ENCODE results near the gene TRAPPC12. TPM values are rescaled to one million over a fixed set of nuclear protein-coding genes. Genes with fewer than 3 reads are reported as not detected.
A peak's percentile ranks its signal among the peaks of the same experiment; 100 is the strongest.

The TRAPPC12 gene
- total and polyA plus RNA-seq, 12 donors, result 71.9 to 256 (median 89.6) TPM

DNA sequence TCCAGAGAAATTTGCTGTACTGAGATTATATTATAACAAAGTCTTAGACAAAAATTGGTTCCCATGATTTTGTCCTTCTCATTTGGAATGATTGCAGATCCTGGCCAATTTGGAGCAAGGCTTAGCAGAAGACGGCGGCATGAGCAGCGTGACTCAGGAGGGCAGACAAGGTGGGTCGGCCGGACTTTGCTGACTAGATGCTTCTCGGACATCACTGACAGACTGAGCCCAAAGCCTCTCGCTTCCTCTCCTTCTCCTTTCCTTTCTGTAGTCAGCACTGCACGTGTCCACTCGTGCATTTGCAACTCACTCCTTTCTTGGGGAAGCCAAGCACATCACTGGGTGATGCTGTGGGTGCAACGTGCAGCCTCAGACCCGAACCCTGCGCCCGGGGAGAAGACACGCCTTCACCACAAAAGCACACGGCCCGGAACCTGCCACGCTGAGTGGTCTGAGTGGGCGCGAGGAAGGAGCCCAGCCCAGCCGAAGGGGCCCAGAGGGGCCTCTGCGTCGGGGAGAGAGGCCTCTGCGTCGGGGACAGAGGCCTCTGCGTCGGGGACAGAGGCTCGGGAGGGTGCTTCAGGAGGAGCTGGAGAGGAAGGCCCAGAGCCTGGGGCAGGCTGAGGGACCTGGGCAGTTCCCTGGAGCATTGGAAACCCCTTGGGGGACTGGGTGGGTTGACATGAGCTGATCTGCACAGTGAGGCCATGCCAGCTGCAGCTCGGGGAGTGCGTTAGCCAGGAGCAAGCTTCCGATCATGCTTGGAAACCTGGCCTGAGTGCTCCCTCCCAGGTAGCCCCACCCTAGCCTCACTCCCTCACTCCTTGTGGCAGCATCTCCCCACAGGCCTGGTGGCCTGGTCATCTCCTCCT lies 78.3 kb downstream of the TRAPPC12 start:
- H3K36me3 ChIP-seq, result peaks cover 0 to 84% (median 14%) of the 10 kb centered on the region in 9 donors
- no peaks in the 10 kb centered on the region for H3K9me3 ChIP-seq
- no peak overlapping the region for H3K4me3 ChIP-seq
- TF ChIP-seq, protein P1, sequence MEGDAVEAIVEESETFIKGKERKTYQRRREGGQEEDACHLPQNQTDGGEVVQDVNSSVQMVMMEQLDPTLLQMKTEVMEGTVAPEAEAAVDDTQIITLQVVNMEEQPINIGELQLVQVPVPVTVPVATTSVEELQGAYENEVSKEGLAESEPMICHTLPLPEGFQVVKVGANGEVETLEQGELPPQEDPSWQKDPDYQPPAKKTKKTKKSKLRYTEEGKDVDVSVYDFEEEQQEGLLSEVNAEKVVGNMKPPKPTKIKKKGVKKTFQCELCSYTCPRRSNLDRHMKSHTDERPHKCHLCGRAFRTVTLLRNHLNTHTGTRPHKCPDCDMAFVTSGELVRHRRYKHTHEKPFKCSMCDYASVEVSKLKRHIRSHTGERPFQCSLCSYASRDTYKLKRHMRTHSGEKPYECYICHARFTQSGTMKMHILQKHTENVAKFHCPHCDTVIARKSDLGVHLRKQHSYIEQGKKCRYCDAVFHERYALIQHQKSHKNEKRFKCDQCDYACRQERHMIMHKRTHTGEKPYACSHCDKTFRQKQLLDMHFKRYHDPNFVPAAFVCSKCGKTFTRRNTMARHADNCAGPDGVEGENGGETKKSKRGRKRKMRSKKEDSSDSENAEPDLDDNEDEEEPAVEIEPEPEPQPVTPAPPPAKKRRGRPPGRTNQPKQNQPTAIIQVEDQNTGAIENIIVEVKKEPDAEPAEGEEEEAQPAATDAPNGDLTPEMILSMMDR (IDR thresholded peaks at IDR 0.05), result no peak
- no peak for ATAC-seq
- intact Hi-C loops (cut with DNase I), result no loop called here
- peak overlapping the region in 2 of 10 donors; percentile 84 to 88 for H3K27ac ChIP-seq
- H3K27me3 ChIP-seq, result no peaks in the 10 kb centered on the region
- DNase-seq, result no peak
- peaks cover 14 to 66% (median 34%) of the 10 kb centered on the region in 9 donors for H3K4me1 ChIP-seq
- WGBS, 2 donors, result 90% methylated on average over 30 of the region's 30 CpGs

DNA sequence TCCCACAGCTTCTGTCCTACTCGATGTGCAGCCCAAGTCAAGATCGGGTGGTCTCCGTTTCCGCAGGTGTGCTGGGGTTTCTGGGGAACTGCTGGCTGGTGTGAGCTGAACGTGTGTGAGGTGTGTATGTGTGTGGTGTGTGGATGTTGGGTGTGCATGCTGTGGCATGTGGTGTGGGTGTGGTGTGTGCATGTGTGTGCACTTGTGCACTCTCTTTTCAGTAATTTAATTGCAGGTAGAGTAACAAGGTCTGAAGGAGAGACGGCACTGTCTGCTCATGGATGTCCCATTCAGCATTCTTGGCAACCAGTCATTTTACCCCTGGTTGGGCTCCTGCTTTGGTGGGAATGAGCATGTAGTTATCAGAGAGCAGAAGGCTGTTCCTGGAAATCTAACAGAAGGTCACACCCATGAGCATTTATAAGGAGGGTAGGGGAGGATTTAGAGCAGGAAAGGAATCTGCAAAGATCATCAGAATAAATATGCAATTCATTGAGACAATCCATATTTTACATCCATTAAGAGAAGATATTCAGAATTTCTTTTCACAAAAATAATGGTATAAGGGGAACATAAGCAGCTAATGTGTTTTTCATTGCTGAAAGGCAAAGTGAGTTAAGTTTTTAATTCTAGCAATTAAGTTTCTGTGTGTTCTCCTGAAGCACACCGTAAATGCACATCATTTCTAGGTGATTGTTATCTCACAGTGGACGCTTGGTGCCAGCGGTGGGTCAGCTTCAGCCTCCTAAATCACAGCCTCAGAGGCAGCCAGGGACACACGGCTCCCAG lies 79.1 kb downstream of the TRAPPC12 start:
- no peaks in the 10 kb centered on the region for H3K27me3 ChIP-seq
- no peak overlapping the region for H3K4me3 ChIP-seq
- H3K27ac ChIP-seq, result peak overlapping the region in 9 of 10 donors; percentile 24 to 88 (median 79)
- no peaks in the 10 kb centered on the region for H3K9me3 ChIP-seq
- WGBS, 2 donors, result 69 to 70% methylated on average over 10 of the region's 10 CpGs
- H3K36me3 ChIP-seq, result peaks cover 0 to 84% (median 14%) of the 10 kb centered on the region in 9 donors
- ATAC-seq (no peak), DNase-seq (no peak)
- H3K4me1 ChIP-seq, result peaks cover 14 to 62% (median 34%) of the 10 kb centered on the region in 9 donors
- TF ChIP-seq, protein P1 (IDR thresholded peaks at IDR 0.05), result no peak
- intact Hi-C loops (cut with DNase I), result loop anchor here in 1 of 10 donors (1.0 kb wide), 1 partner anchor 79 kb away; the partner anchor contains the start of gene TRAPPC12

DNA sequence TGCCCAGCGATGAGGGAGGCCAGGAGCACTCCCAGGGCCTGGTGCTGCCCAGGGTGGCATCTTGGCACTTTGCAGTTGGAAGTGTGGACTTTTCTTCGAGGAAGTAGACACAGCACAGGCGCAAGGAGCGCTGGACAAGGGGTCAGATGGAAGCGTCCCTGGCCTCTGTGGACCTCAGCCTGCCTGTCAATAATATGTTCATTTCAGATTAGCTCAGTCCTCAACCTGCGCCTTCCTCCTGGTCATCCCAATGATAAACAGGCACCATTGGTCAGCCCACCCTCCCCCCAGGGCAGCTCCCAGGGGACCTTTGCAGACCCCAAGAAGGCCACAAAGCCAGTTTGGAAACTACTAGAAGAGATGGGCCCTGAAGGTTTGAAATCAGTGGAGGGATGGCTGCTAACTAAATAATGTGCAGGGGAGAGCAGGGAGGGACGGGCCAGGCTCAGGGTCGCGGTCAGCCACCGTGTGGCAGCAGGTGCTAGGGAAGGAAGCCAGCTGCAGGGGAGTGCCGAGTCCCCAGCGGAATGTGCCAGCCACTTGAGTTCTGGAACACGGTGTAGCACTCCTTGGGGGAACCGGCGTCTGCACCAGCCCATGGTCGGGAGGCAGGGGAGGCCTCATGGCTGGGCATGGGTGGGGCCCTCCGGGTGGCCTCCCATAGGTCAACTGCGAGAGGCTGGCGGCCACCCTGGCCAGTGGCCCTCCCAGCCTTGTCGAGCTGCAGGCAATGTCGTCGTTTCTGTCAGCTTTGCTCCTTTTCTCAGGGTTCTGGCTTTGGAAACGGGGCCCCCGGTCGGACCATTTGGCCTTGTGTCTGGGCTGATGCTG lies 79.9 kb downstream of the TRAPPC12 start:
- Histone ChIP-seq H3K36me3 (peaks cover 0 to 84% (median 14%) of the 10 kb centered on the region in 9 donors), H3K4me3 (no peak overlapping the region), H3K9me3 (no peaks in the 10 kb centered on the region), H3K27ac (peak overlapping the region; percentile 31 to 88 (median 78)), H3K4me1 (peaks cover 14 to 54% (median 34%) of the 10 kb centered on the region in 9 donors), H3K27me3 (no peaks in the 10 kb centered on the region)
- peak; percentile 46 to 94 (median 90) for ATAC-seq
- 55 to 58% methylated on average over 25 of the region's 25 CpGs for WGBS, 2 donors
- TF ChIP-seq, protein P1 (IDR thresholded peaks at IDR 0.05), result peak in 3 of 9 donors; percentile 6 to 48 (median 40)
- peak; percentile 68 to 78 for DNase-seq
- intact Hi-C loops (cut with DNase I), result loop anchor here in 7 of 10 donors (1.0 to 5.0 kb wide), 4 partner anchors 37 to 82 kb away; partner anchors contain the start of genes TRAPPC12 (in 2 of the 7) and EIPR1 (in 1 of the 7)

Data from heart right ventricle (tissue), 16 donors.